ENCODE measurements around the gene RAD50.
"Not testable (repeated sequence)": the region's sequence is repeated elsewhere in the genome, so short reads cannot be mapped to it uniquely, and the experiment has no call there.

RAD50 gene

DNA sequence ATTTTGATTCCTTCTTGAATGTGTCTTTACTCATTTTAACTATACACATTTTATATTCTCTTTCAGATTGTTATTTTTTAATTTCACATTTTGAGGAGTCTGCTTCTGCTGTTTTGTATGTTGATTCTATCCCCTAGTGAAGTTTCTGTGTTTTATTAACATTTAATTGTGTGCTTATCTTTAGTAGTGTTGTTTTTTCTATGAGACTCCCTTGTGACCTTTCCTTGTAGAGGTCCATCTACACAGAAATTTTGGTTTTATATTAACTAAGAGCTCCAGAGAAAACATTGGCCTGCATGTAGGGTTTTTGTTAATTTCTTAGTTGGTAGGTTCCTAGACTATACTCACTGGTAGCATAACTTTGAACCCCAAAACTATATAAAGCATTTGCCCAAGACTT lies 65.8 kb downstream of the RAD50 start:
- Histone ChIP-seq H3K27ac (ENCODE audit: low read depth, low read length) (no peak overlapping the region), H3K27me3 (ENCODE audit: control insufficient read depth in 5 of 5, insufficient read depth in 4 of 5, low read length in 5 of 5) (no peaks in the 10 kb centered on the region), H3K4me3 (ENCODE audit: low read depth in 1 of 5, low read length in 5 of 5) (no peak overlapping the region), H3K9me3 (ENCODE audit: control insufficient read depth in 5 of 5, low read length in 5 of 5) (no peaks in the 10 kb centered on the region), H3K9ac (ENCODE audit: low read length in 5 of 5) (no peak overlapping the region), H3K36me3 (ENCODE audit: control insufficient read depth in 5 of 5, insufficient read depth in 5 of 5, low read length in 5 of 5) (peaks cover 19 to 29% (median 24%) of the 10 kb centered on the region in 5 donors), H3K4me1 (ENCODE audit: control insufficient read depth in 5 of 5, insufficient read depth in 5 of 5, low read length in 5 of 5) (no peaks in the 10 kb centered on the region)

DNA sequence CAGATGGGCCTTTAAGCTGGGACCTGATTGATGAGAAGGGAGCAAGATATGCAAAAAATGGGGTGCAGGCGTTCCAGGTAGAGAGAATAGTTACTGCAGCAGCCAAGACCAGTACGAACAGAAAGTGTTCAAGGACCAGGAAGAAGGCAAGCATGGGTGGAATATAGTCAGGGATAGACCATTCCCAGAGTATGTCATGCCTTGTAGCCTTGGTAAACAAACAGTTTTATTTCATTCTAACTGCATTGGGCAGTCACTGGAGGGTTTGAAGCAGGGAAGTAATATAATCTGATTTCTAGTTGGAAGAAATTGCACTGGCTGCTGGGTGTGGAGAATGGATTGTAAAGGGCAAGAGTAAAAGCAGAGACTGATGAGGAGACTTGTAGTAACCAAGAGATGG lies 70.7 kb downstream of the RAD50 start:
- Histone ChIP-seq H3K36me3 (ENCODE audit: control insufficient read depth in 5 of 5, insufficient read depth in 5 of 5, low read length in 5 of 5) (peaks cover 10 to 19% (median 15%) of the 10 kb centered on the region in 5 donors), H3K4me1 (ENCODE audit: control insufficient read depth in 5 of 5, insufficient read depth in 5 of 5, low read length in 5 of 5) (peaks cover 0 to 9% (median 0%) of the 10 kb centered on the region in 5 donors), H3K27me3 (ENCODE audit: control insufficient read depth in 5 of 5, insufficient read depth in 4 of 5, low read length in 5 of 5) (no peaks in the 10 kb centered on the region), H3K9me3 (ENCODE audit: control insufficient read depth in 5 of 5, low read length in 5 of 5) (no peaks in the 10 kb centered on the region), H3K9ac (ENCODE audit: low read length in 5 of 5) (no peak overlapping the region), H3K27ac (ENCODE audit: low read depth, low read length) (no peak overlapping the region), H3K4me3 (ENCODE audit: low read depth in 1 of 5, low read length in 5 of 5) (no peak overlapping the region)

DNA sequence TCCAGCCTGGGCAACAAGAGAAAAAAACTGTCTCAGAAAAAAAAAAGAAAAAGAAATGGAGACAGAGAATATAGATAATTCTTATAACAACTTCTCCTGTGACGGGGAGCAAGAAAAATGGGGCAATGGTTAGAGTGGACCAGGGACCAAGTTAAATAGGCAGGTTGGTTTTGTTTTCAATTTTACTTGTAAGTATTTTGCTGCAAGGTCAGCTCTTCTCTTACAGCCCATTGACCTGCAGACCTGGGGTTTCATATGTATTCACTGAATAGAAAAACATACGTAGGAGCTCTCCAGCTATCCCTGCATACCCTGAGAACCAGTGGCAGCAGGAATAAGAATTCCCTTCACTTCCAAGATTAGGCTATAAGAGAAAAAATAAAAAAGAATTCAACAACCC lies 72.0 kb downstream of the RAD50 start:
- Histone ChIP-seq H3K9ac (ENCODE audit: low read length in 5 of 5) (no peak overlapping the region), H3K4me3 (ENCODE audit: low read depth in 1 of 5, low read length in 5 of 5) (no peak overlapping the region), H3K4me1 (ENCODE audit: control insufficient read depth in 5 of 5, insufficient read depth in 5 of 5, low read length in 5 of 5) (peaks cover 0 to 9% (median 0%) of the 10 kb centered on the region in 5 donors), H3K27ac (ENCODE audit: low read depth, low read length) (no peak overlapping the region), H3K9me3 (ENCODE audit: control insufficient read depth in 5 of 5, low read length in 5 of 5) (no peaks in the 10 kb centered on the region), H3K27me3 (ENCODE audit: control insufficient read depth in 5 of 5, insufficient read depth in 4 of 5, low read length in 5 of 5) (no peaks in the 10 kb centered on the region), H3K36me3 (ENCODE audit: control insufficient read depth in 5 of 5, insufficient read depth in 5 of 5, low read length in 5 of 5) (peaks cover 7 to 16% (median 14%) of the 10 kb centered on the region in 5 donors)

DNA sequence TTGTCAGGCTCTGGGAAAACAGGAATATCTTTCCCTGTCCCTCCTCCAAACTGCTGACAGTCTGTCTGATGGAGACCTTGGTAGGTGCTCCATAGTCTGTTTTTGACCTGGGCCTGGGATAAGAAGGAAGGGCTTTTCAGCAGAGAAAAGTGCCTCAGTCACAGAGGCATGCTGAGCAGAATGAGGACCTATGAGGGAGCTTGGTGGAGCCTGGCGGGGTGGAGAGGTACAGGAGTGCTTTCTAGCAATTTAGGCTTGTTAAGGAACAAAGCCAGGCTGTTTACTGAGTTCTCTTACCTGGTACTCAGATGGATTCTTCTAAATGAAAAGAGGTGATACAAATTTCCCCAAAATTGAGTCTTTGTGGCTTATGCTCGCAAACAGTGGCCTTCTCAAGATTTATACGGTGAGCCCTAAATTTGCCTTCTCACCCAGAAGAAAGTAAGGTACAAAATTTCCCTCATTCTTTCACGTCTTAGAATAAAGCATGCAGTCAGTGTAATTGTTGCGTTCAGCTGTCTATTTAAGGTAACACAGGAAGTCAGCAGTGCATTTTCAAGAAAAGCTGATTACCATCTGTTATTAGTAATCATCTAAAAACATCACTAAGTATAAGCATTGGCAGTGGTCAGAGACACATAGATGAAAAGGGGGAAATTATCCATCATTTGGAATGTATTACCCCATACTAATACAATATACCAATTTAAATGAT lies 72.6 kb downstream of the RAD50 start:
- Histone ChIP-seq H3K9ac (ENCODE audit: low read length in 5 of 5) (no peak overlapping the region), H3K27me3 (ENCODE audit: control insufficient read depth in 5 of 5, insufficient read depth in 4 of 5, low read length in 5 of 5) (no peaks in the 10 kb centered on the region), H3K27ac (ENCODE audit: low read depth, low read length) (no peak overlapping the region), H3K4me3 (ENCODE audit: low read depth in 1 of 5, low read length in 5 of 5) (no peak overlapping the region), H3K4me1 (ENCODE audit: control insufficient read depth in 5 of 5, insufficient read depth in 5 of 5, low read length in 5 of 5) (peaks cover 0 to 9% (median 0%) of the 10 kb centered on the region in 5 donors), H3K9me3 (ENCODE audit: control insufficient read depth in 5 of 5, low read length in 5 of 5) (no peaks in the 10 kb centered on the region), H3K36me3 (ENCODE audit: control insufficient read depth in 5 of 5, insufficient read depth in 5 of 5, low read length in 5 of 5) (peaks cover 7 to 16% (median 14%) of the 10 kb centered on the region in 5 donors)

DNA sequence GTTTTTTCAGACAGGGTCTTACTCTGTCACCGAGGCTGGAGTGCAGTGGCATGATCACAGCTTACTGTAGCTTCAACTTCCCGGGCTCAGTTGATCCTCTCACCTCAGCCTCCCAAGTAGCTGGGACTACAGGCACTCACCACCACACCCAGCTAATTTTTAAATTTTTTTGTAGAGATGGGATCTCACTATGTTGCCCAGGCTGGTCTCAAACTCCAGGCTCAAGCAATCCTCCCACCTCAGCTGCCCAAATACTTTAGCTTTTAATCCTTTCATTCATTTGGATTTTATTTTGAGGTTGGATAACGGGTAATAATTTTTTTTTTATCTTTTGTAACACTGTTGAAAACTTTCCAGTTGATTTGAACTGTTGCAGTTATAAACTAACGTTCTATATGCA lies 76.8 kb downstream of the RAD50 start:
- not testable (repeated sequence) for H3K27ac ChIP-seq (ENCODE audit: low read depth, low read length); H3K27me3 ChIP-seq (ENCODE audit: control insufficient read depth in 5 of 5, insufficient read depth in 4 of 5, low read length in 5 of 5); H3K4me1 ChIP-seq (ENCODE audit: control insufficient read depth in 5 of 5, insufficient read depth in 5 of 5, low read length in 5 of 5); H3K4me3 ChIP-seq (ENCODE audit: low read depth in 1 of 5, low read length in 5 of 5); H3K9me3 ChIP-seq (ENCODE audit: control insufficient read depth in 5 of 5, low read length in 5 of 5); H3K9ac ChIP-seq (ENCODE audit: low read length in 5 of 5)
- H3K36me3 ChIP-seq (ENCODE audit: control insufficient read depth in 5 of 5, insufficient read depth in 5 of 5, low read length in 5 of 5): peaks cover 20 to 40% (median 25%) of the 10 kb centered on the region in 5 donors

DNA sequence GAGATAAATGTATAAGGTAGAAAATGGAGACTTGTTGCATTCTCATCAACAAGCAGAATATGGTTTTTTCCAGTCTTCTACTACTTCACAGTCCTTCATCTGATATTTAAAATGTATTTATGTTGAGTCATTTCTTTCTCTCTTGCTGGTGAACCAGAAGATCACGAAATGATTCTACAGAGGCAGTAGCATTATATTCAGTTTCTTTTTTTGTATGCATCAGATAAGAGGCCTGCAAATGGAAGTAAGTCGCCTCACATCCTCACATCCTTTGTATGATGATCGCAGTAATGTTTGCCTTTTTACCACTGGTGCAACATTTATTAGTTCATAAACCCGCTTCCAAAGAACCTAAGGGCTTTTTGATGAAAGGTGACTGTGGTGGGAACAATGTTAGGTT lies 79.1 kb downstream of the RAD50 start:
- Histone ChIP-seq H3K27ac (ENCODE audit: low read depth, low read length) (no peak overlapping the region), H3K36me3 (ENCODE audit: control insufficient read depth in 5 of 5, insufficient read depth in 5 of 5, low read length in 5 of 5) (peaks cover 20 to 55% (median 34%) of the 10 kb centered on the region in 5 donors), H3K4me1 (ENCODE audit: control insufficient read depth in 5 of 5, insufficient read depth in 5 of 5, low read length in 5 of 5) (no peaks in the 10 kb centered on the region), H3K9me3 (ENCODE audit: control insufficient read depth in 5 of 5, low read length in 5 of 5) (no peaks in the 10 kb centered on the region), H3K27me3 (ENCODE audit: control insufficient read depth in 5 of 5, insufficient read depth in 4 of 5, low read length in 5 of 5) (no peaks in the 10 kb centered on the region), H3K9ac (ENCODE audit: low read length in 5 of 5) (no peak overlapping the region), H3K4me3 (ENCODE audit: low read depth in 1 of 5, low read length in 5 of 5) (no peak overlapping the region)

DNA sequence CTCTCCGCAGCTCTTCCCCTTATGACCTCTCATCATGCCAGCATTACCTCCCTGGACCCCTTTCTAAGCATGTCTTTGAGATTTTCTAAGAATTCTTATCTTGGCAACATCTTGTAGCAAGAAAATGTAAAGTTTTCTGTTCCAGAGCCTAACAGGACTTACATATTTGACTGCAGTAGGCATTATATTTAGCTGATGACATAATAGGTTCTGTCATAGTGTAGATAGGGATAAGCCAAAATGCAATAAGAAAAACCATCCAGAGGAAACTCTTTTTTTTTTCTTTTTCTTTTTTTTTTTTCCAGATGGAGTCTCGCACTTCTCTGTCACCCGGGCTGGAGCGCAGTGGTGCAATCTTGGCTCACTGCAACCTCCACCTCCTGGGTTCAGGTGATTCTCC lies 80.5 kb downstream of the RAD50 start:
- no peaks in the 10 kb centered on the region for H3K4me1 ChIP-seq (ENCODE audit: control insufficient read depth in 5 of 5, insufficient read depth in 5 of 5, low read length in 5 of 5)
- no peak overlapping the region for H3K4me3 ChIP-seq (ENCODE audit: low read depth in 1 of 5, low read length in 5 of 5)
- no peak overlapping the region for H3K27ac ChIP-seq (ENCODE audit: low read depth, low read length)
- H3K9ac ChIP-seq (ENCODE audit: low read length in 5 of 5): no peak overlapping the region
- H3K36me3 ChIP-seq (ENCODE audit: control insufficient read depth in 5 of 5, insufficient read depth in 5 of 5, low read length in 5 of 5): peaks cover 21 to 58% (median 42%) of the 10 kb centered on the region in 5 donors
- no peaks in the 10 kb centered on the region for H3K27me3 ChIP-seq (ENCODE audit: control insufficient read depth in 5 of 5, insufficient read depth in 4 of 5, low read length in 5 of 5)
- H3K9me3 ChIP-seq (ENCODE audit: control insufficient read depth in 5 of 5, low read length in 5 of 5): no peaks in the 10 kb centered on the region

DNA sequence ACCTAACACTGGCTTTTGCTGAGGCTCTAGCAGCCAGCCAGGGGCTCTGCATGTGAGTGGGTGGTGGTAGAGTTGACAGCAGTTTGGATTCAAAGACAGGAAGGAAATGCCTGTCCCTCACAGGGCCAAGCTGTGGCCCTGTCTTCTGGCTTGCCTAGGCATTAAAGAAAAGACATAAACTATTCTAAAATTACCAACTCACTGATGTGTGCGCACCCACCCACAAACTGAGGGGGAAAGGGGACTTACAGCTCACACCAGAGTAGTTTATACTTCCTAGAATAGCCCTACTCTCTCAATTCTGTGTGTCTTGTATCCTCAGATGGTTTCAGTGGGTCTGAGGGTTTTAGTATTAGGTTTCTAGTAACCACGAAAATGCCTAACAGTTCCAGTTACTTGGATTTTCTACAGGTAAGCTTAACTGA lies 82.9 kb downstream of the RAD50 start:
- Histone ChIP-seq H3K9ac (ENCODE audit: low read length in 5 of 5) (no peak overlapping the region), H3K4me1 (ENCODE audit: control insufficient read depth in 5 of 5, insufficient read depth in 5 of 5, low read length in 5 of 5) (no peaks in the 10 kb centered on the region), H3K36me3 (ENCODE audit: control insufficient read depth in 5 of 5, insufficient read depth in 5 of 5, low read length in 5 of 5) (peaks cover 23 to 70% (median 53%) of the 10 kb centered on the region in 5 donors), H3K9me3 (ENCODE audit: control insufficient read depth in 5 of 5, low read length in 5 of 5) (no peaks in the 10 kb centered on the region), H3K27me3 (ENCODE audit: control insufficient read depth in 5 of 5, insufficient read depth in 4 of 5, low read length in 5 of 5) (no peaks in the 10 kb centered on the region), H3K27ac (ENCODE audit: low read depth, low read length) (no peak overlapping the region), H3K4me3 (ENCODE audit: low read depth in 1 of 5, low read length in 5 of 5) (no peak overlapping the region)

DNA sequence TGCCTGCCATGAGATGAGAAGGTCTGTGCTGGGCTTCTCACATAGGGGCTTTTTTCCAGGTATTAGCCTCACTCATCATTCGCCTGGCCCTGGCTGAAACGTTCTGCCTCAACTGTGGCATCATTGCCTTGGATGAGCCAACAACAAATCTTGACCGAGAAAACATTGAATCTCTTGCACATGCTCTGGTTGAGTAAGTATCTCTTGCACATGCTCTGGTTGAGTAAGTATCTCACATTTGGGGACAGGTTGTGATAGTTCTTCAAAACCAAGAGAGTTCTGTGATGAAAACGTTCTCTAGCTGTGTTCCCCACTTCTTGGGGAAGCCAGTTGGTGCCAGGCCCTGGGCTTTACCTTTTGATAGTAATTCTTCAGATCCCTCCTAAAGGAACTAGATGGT lies 83.8 kb downstream of the RAD50 start:
- Histone ChIP-seq H3K9me3 (ENCODE audit: control insufficient read depth in 5 of 5, low read length in 5 of 5) (no peaks in the 10 kb centered on the region), H3K36me3 (ENCODE audit: control insufficient read depth in 5 of 5, insufficient read depth in 5 of 5, low read length in 5 of 5) (peaks cover 23 to 68% (median 50%) of the 10 kb centered on the region in 5 donors), H3K27me3 (ENCODE audit: control insufficient read depth in 5 of 5, insufficient read depth in 4 of 5, low read length in 5 of 5) (no peaks in the 10 kb centered on the region), H3K4me1 (ENCODE audit: control insufficient read depth in 5 of 5, insufficient read depth in 5 of 5, low read length in 5 of 5) (no peaks in the 10 kb centered on the region), H3K27ac (ENCODE audit: low read depth, low read length) (no peak overlapping the region), H3K4me3 (ENCODE audit: low read depth in 1 of 5, low read length in 5 of 5) (no peak overlapping the region), H3K9ac (ENCODE audit: low read length in 5 of 5) (no peak overlapping the region)

DNA sequence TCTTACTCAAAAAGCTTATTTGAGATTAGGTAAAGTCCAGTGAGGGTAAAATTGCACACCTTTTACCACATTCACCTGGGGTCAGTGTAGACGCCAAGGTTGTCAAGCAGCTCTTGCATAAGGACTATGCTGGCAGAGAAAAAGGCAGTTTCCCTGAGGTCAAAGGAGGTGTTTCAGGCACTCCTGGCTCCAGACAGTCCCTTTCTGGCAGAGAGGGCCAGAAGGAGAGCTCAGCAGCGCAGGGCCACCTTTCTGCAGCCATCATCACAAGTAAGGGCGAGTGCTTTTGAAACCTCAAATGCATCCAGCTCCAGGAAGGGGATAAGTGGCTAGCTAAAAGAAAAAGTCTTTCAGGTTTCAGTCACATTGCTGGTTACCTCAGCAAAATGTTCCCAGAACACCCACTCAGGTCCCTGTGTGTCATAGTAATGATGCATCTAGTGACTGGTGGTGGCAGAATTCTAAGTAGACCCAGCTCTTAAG lies 84.5 kb downstream of the RAD50 start:
- H3K9me3 ChIP-seq (ENCODE audit: control insufficient read depth in 5 of 5, low read length in 5 of 5): no peaks in the 10 kb centered on the region
- H3K27ac ChIP-seq (ENCODE audit: low read depth, low read length): no peak overlapping the region
- peaks cover 19 to 65% (median 50%) of the 10 kb centered on the region in 5 donors for H3K36me3 ChIP-seq (ENCODE audit: control insufficient read depth in 5 of 5, insufficient read depth in 5 of 5, low read length in 5 of 5)
- no peaks in the 10 kb centered on the region for H3K4me1 ChIP-seq (ENCODE audit: control insufficient read depth in 5 of 5, insufficient read depth in 5 of 5, low read length in 5 of 5)
- no peaks in the 10 kb centered on the region for H3K27me3 ChIP-seq (ENCODE audit: control insufficient read depth in 5 of 5, insufficient read depth in 4 of 5, low read length in 5 of 5)
- no peak overlapping the region for H3K4me3 ChIP-seq (ENCODE audit: low read depth in 1 of 5, low read length in 5 of 5)
- no peak overlapping the region for H3K9ac ChIP-seq (ENCODE audit: low read length in 5 of 5)
